Measurements from ENCODE around the gene NUDT2. TPM values are rescaled to one million over a fixed set of nuclear protein-coding genes. Genes with fewer than 3 reads are reported as not detected.

The NUDT2 gene
- total and polyA plus RNA-seq, 10 donors: 10.4 to 32.1 (median 16.0) TPM

GRCh38 chr9:34375901-34376595 is 46.7 kb downstream of the NUDT2 start:
- intact Hi-C loops (cut with DNase I; ENCODE audit: low total_unique reads): no loop called here
- peaks cover 0 to 15% (median 5%) of the 10 kb centered on the region in 8 donors for H3K9me3 ChIP-seq
- WGBS, 5 donors: 4 to 8% (median 7%) methylated on average over 17 to 22 of the region's 22 CpGs
- H3K27me3 ChIP-seq (replicated peaks in 1 of 7): peaks cover 0 to 17% (median 0%) of the 10 kb centered on the region in 7 donors
- peak in 5 of 11 experiments; percentile 20 to 36 (median 26) for TF ChIP-seq CTCF (IDR thresholded peaks at IDR 0.05 in 8 of 11, conservative IDR thresholded peaks at IDR 0.05 in 3 of 11)
- no peak for TF ChIP-seq POLR2AphosphoS5 (IDR thresholded peaks at IDR 0.05)
- TF ChIP-seq POLR2A (IDR thresholded peaks at IDR 0.05): no peak
- H3K4me3 ChIP-seq: peak overlapping the region; percentile 51 to 92 (median 72)
- peak; percentile 91 for DNase-seq
- H3K4me1 ChIP-seq: peaks cover 27 to 53% (median 43%) of the 10 kb centered on the region in 6 donors
- peak overlapping the region in 6 of 8 donors; percentile 14 to 78 (median 70) for H3K27ac ChIP-seq
- peaks cover 0 to 12% (median 0%) of the 10 kb centered on the region in 6 donors for H3K36me3 ChIP-seq

DNA sequence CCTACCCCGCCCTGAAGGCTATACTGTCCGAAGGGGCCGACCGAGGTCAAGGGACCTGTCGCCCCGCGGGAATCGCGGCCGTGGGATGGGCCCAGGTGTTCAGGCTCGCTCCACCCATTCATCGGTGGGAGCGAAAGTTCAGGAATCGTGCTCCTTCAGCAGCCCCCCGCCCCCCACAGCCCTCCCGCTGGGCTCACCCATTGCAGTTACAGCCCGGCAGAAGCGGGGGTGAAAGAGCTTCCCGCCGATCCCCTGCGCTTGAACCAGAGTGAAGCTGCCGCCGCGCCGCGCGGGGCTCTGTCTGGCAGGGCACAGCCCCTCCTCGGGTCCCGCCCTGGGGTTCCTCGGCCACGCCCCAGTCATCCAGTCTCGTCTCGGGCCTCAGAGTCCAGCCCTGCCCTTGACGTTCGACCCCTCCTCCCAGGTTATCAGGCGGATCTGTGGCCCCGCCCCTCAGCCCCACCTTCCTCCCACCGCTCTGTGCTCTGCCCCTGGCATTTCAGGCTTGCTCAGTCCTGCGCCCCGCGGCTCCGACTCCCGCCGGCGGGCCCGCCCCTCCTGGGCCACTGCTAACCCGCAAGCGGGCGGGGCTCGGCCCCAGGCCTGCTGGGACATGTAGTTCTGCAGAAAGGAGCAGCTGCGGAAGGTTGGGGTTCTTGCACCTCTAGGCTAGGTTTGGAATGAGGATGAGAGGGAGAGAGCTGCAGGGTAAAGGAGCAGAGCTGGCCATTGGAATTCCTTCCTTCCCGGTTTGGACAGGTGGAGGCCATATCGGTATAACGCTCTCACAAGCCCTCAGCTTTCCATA is 47.4 kb downstream of the NUDT2 start, which contains the start of gene MYORG:
MYORG (minus strand) TSS at position 303 of the 808 bp plus-strand sequence. CDS start 3,955 bp downstream, outside the sequence.
- H3K4me1 ChIP-seq: peaks cover 29 to 61% (median 48%) of the 10 kb centered on the region in 6 donors
- intact Hi-C loops (cut with DNase I; ENCODE audit: low total_unique reads): no loop called here
- peak; percentile 71 to 87 (median 80) for TF ChIP-seq POLR2AphosphoS5 (IDR thresholded peaks at IDR 0.05)
- TF ChIP-seq CTCF (IDR thresholded peaks at IDR 0.05 in 8 of 11, conservative IDR thresholded peaks at IDR 0.05 in 3 of 11): peak in 2 of 11 experiments; percentile 24 to 30
- TF ChIP-seq POLR2A (IDR thresholded peaks at IDR 0.05): no peak
- peak; percentile 98 for DNase-seq
- 0 to 1% (median 1%) methylated on average over 29 to 54 of the region's 54 CpGs for WGBS, 5 donors
- H3K9me3 ChIP-seq: peaks cover 0 to 8% (median 1%) of the 10 kb centered on the region in 8 donors
- H3K4me3 ChIP-seq: peak within 1 kb of the TSS; percentile 51 to 92 (median 72)
- H3K27ac ChIP-seq: peak within 1 kb of the TSS in 6 of 8 donors; percentile 14 to 78 (median 70)
- peaks cover 0 to 8% (median 0%) of the 10 kb centered on the region in 6 donors for H3K36me3 ChIP-seq
- peaks cover 0 to 24% (median 0%) of the 10 kb centered on the region in 7 donors for H3K27me3 ChIP-seq (replicated peaks in 1 of 7)

GRCh38 chr9:34377404-34377746 is 48.0 kb downstream of the NUDT2 start:
- Histone ChIP-seq H3K27ac (peak overlapping the region in 5 of 8 donors; percentile 59 to 78 (median 72)), H3K36me3 (peaks cover 0 to 2% (median 0%) of the 10 kb centered on the region in 6 donors), H3K27me3 (replicated peaks in 1 of 7) (peaks cover 0 to 18% (median 0%) of the 10 kb centered on the region in 7 donors), H3K4me3 (peak overlapping the region; percentile 51 to 92 (median 72)), H3K9me3 (peaks cover 0 to 2% (median 0%) of the 10 kb centered on the region in 8 donors), H3K4me1 (peaks cover 29 to 61% (median 48%) of the 10 kb centered on the region in 6 donors)
- peak; percentile 90 for DNase-seq
- intact Hi-C loops (cut with DNase I; ENCODE audit: low total_unique reads): no loop called here
- no peak for TF ChIP-seq CTCF (IDR thresholded peaks at IDR 0.05 in 8 of 11, conservative IDR thresholded peaks at IDR 0.05 in 3 of 11)
- WGBS, 5 donors: 2 to 4% (median 3%) methylated on average over 19 to 21 of the region's 21 CpGs
